ENCODE results near the gene POLR3K. TPM values are rescaled to one million over a fixed set of nuclear protein-coding genes. Genes with fewer than 3 reads are reported as not detected.

Gene POLR3K
- total and polyA plus RNA-seq, 2 experiments from 2014 or later = 2.2 to 17.2 TPM

DNA sequence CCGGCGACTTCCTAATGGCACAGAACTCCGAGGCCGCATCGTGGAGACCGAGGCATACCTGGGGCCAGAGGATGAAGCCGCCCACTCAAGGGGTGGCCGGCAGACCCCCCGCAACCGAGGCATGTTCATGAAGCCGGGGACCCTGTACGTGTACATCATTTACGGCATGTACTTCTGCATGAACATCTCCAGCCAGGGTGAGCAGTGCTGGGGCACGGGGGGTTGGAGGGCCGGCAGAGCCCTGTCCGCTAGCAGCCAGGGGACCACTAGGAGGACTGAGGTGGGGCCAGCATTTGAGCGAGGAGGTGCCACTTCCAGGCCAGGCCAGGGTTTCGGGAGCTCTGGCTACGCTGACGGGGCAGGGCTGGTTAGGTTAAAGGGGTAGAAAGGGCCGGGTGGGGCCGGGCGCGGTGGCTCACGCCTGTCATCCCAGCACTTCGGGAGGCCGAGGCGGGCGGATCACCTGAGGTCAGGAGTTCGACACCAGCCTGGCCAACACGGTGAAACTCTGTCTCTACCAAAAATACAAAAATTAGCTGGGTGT, 29.7 kb upstream of the POLR3K start:
- H3K4me2 ChIP-seq (ENCODE audit: unreplicated experiment) = no peak overlapping the region
- peaks cover 31% of the 10 kb centered on the region for H3K4me1 ChIP-seq (ENCODE audit: insufficient read depth)
- peaks cover 45% of the 10 kb centered on the region for H3K79me2 ChIP-seq (ENCODE audit: insufficient read depth)
- H3K9me2 ChIP-seq (ENCODE audit: insufficient read depth) = no peaks in the 10 kb centered on the region
- no peak overlapping the region for H3K9ac ChIP-seq
- H3K27me3 ChIP-seq (replicated peaks; ENCODE audit: insufficient read depth) = no peaks in the 10 kb centered on the region
- WGBS, 2 experiments (ENCODE audit: low coverage in 1 of 2, low lambda C conversion rate in 2 of 2, missing lambda C conversion rate in 2 of 2) = 95% methylated on average over 21 to 31 of the region's 31 CpGs
- no peak for DNase-seq
- no peaks in the 10 kb centered on the region for H3K9me3 ChIP-seq (ENCODE audit: low read depth)
- TF ChIP-seq EZH2 (IDR thresholded peaks at IDR 0.05; ENCODE audit: insufficient read depth, poor library complexity, severe bottlenecking) (no peak), EZH2phosphoT487 (IDR thresholded peaks at IDR 0.05; ENCODE audit: insufficient read depth, low read depth) (no peak)
- in situ Hi-C loops (cut with MboI) = no loop called here
- H4K20me1 ChIP-seq (ENCODE audit: insufficient read depth) = no peaks in the 10 kb centered on the region
- H2AFZ ChIP-seq = no peak overlapping the region
- peaks cover 18% of the 10 kb centered on the region; the same call in 1 of the 2 replicates for H3K36me3 ChIP-seq (ENCODE audit: low read depth)
- no peak overlapping the region for H3K27ac ChIP-seq
- peaks cover 25% of the 10 kb centered on the region for H3F3A ChIP-seq (ENCODE audit: insufficient read depth)
- H3K4me3 ChIP-seq = no peak overlapping the region

- H3K4me2 ChIP-seq (ENCODE audit: unreplicated experiment) = peak overlapping the region; percentile 91
- 70% methylated on average over 32 of the region's 32 CpGs for WGBS, 2 experiments (ENCODE audit: low coverage in 1 of 2, low lambda C conversion rate in 2 of 2, missing lambda C conversion rate in 2 of 2)
- H4K20me1 ChIP-seq (ENCODE audit: insufficient read depth) = no peaks in the 10 kb centered on the region
- H2AFZ ChIP-seq = no peak overlapping the region
- TF ChIP-seq EZH2phosphoT487 (IDR thresholded peaks at IDR 0.05; ENCODE audit: insufficient read depth, low read depth) (no peak), EZH2 (IDR thresholded peaks at IDR 0.05; ENCODE audit: insufficient read depth, poor library complexity, severe bottlenecking) (no peak)
- peak overlapping the region; percentile 98 for H3K27ac ChIP-seq
- H3F3A ChIP-seq (ENCODE audit: insufficient read depth) = peaks cover 33% of the 10 kb centered on the region
- peak; percentile 62 for DNase-seq
- H3K36me3 ChIP-seq (ENCODE audit: low read depth) = peaks cover 11% of the 10 kb centered on the region; the same call in 1 of the 2 replicates
- H3K4me1 ChIP-seq (ENCODE audit: insufficient read depth) = peaks cover 35% of the 10 kb centered on the region
- in situ Hi-C loops (cut with MboI) = no loop called here
- peak overlapping the region; percentile 87 for H3K4me3 ChIP-seq
- H3K9me2 ChIP-seq (ENCODE audit: insufficient read depth) = no peaks in the 10 kb centered on the region
- peaks cover 34% of the 10 kb centered on the region for H3K79me2 ChIP-seq (ENCODE audit: insufficient read depth)
- H3K9ac ChIP-seq = peak overlapping the region; percentile 95
- H3K9me3 ChIP-seq (ENCODE audit: low read depth) = no peaks in the 10 kb centered on the region
- H3K27me3 ChIP-seq (replicated peaks; ENCODE audit: insufficient read depth) = no peaks in the 10 kb centered on the region
Measured at GRCh38 chr16:79151-80054, 26.0 kb upstream of the POLR3K start.

DNA sequence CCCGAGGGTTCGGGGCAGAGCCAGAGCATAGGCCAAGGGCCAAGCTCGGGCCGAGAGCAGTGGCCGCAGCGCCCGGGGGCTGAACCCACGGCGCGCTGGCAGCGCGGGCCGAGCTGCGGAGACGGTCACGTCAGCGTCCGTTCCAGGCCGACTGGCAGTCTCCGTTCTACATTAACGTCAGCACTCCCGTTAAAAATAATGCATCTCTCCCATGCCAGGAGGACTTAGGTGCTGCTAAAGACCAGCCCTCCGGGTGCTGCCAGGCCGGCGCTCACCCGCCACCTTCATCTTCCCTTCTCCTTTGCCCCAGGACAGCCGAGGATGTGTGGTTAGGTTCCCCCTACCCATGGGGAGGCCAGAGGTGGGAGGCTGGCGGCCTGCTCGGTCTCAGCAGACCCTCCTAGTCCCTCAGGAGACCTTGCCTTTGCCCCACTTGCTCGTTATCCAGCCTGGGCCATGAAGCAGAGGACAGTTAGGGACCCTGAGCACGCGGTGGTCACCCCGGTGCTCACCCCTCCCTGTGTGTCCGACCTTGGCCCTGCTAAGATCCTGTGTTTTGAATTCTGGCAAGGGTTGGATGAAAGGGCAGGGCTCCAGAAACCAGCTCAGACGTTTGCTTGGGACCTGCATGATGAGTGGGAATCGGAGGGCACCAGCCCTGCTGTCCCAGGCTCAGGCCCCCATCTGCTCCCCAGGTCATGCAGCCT, 25.2 kb upstream of the POLR3K start:
- peaks cover 28% of the 10 kb centered on the region for H3F3A ChIP-seq (ENCODE audit: insufficient read depth)
- H3K27ac ChIP-seq = peak overlapping the region; percentile 98
- peaks cover 27% of the 10 kb centered on the region for H3K4me1 ChIP-seq (ENCODE audit: insufficient read depth)
- 2 to 3% methylated on average over 31 to 36 of the region's 36 CpGs for WGBS, 2 experiments (ENCODE audit: low coverage in 1 of 2, low lambda C conversion rate in 2 of 2, missing lambda C conversion rate in 2 of 2)
- in situ Hi-C loops (cut with MboI) = no loop called here
- no peaks in the 10 kb centered on the region for H3K9me3 ChIP-seq (ENCODE audit: low read depth)
- H3K4me3 ChIP-seq = peak overlapping the region; percentile 87
- H3K9ac ChIP-seq = peak overlapping the region; percentile 95
- H2AFZ ChIP-seq = no peak overlapping the region
- no peaks in the 10 kb centered on the region for H4K20me1 ChIP-seq (ENCODE audit: insufficient read depth)
- H3K36me3 ChIP-seq (ENCODE audit: low read depth) = peaks cover 9% of the 10 kb centered on the region; the same call in 1 of the 2 replicates
- H3K9me2 ChIP-seq (ENCODE audit: insufficient read depth) = no peaks in the 10 kb centered on the region
- H3K79me2 ChIP-seq (ENCODE audit: insufficient read depth) = peaks cover 34% of the 10 kb centered on the region
- no peaks in the 10 kb centered on the region for H3K27me3 ChIP-seq (replicated peaks; ENCODE audit: insufficient read depth)
- DNase-seq = peak; percentile 85
- TF ChIP-seq EZH2 (IDR thresholded peaks at IDR 0.05; ENCODE audit: insufficient read depth, poor library complexity, severe bottlenecking) (no peak), EZH2phosphoT487 (IDR thresholded peaks at IDR 0.05; ENCODE audit: insufficient read depth, low read depth) (no peak)
- H3K4me2 ChIP-seq (ENCODE audit: unreplicated experiment) = peak overlapping the region; percentile 91

GRCh38 chr16:77807-78443, 24.5 kb upstream of the POLR3K start, which contains the start of gene MPG:
MPG (plus strand) TSS chr16:78225; CDS start chr16:78310, 85 bp downstream.
- in situ Hi-C loops (cut with MboI) = no loop called here
- WGBS, 2 experiments (ENCODE audit: low coverage in 1 of 2, low lambda C conversion rate in 2 of 2, missing lambda C conversion rate in 2 of 2) = 0 to 1% methylated on average over 17 to 55 of the region's 83 CpGs
- Histone ChIP-seq H3K27me3 (replicated peaks; ENCODE audit: insufficient read depth) (no peaks in the 10 kb centered on the region), H2AFZ (peak within 1 kb of the TSS; percentile 64), H3K9me3 (ENCODE audit: low read depth) (no peaks in the 10 kb centered on the region), H3K9ac (peak within 1 kb of the TSS; percentile 95), H3K27ac (peak within 1 kb of the TSS; percentile 98), H3K36me3 (ENCODE audit: low read depth) (0 out of 2 replicates have a peak, but pooled peaks cover 9% of the 10 kb centered on the region), H3K4me1 (ENCODE audit: insufficient read depth) (peaks cover 26% of the 10 kb centered on the region), H3K79me2 (ENCODE audit: insufficient read depth) (peaks cover 31% of the 10 kb centered on the region), H3F3A (ENCODE audit: insufficient read depth) (peaks cover 23% of the 10 kb centered on the region), H4K20me1 (ENCODE audit: insufficient read depth) (no peaks in the 10 kb centered on the region), H3K9me2 (ENCODE audit: insufficient read depth) (no peaks in the 10 kb centered on the region), H3K4me3 (peak within 1 kb of the TSS; percentile 87), H3K4me2 (ENCODE audit: unreplicated experiment) (peak within 1 kb of the TSS; percentile 91)
- peak; percentile 89 for DNase-seq
- TF ChIP-seq EZH2phosphoT487 (IDR thresholded peaks at IDR 0.05; ENCODE audit: insufficient read depth, low read depth) = no peak
- no peak for TF ChIP-seq EZH2 (IDR thresholded peaks at IDR 0.05; ENCODE audit: insufficient read depth, poor library complexity, severe bottlenecking)
